Measurements from ENCODE around the gene PCCA. TPM values are rescaled to one million over a fixed set of nuclear protein-coding genes. Genes with fewer than 3 reads are reported as not detected.

Gene PCCA, protein sequence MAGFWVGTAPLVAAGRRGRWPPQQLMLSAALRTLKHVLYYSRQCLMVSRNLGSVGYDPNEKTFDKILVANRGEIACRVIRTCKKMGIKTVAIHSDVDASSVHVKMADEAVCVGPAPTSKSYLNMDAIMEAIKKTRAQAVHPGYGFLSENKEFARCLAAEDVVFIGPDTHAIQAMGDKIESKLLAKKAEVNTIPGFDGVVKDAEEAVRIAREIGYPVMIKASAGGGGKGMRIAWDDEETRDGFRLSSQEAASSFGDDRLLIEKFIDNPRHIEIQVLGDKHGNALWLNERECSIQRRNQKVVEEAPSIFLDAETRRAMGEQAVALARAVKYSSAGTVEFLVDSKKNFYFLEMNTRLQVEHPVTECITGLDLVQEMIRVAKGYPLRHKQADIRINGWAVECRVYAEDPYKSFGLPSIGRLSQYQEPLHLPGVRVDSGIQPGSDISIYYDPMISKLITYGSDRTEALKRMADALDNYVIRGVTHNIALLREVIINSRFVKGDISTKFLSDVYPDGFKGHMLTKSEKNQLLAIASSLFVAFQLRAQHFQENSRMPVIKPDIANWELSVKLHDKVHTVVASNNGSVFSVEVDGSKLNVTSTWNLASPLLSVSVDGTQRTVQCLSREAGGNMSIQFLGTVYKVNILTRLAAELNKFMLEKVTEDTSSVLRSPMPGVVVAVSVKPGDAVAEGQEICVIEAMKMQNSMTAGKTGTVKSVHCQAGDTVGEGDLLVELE
- polyA plus RNA-seq (2011; rRNA removed) (15.0 and 22.6 TPM in 2 replicates), polyA minus RNA-seq (2011; rRNA and poly(A)+ RNA removed) (20.9 and 44.4 TPM in 2 replicates)

DNA sequence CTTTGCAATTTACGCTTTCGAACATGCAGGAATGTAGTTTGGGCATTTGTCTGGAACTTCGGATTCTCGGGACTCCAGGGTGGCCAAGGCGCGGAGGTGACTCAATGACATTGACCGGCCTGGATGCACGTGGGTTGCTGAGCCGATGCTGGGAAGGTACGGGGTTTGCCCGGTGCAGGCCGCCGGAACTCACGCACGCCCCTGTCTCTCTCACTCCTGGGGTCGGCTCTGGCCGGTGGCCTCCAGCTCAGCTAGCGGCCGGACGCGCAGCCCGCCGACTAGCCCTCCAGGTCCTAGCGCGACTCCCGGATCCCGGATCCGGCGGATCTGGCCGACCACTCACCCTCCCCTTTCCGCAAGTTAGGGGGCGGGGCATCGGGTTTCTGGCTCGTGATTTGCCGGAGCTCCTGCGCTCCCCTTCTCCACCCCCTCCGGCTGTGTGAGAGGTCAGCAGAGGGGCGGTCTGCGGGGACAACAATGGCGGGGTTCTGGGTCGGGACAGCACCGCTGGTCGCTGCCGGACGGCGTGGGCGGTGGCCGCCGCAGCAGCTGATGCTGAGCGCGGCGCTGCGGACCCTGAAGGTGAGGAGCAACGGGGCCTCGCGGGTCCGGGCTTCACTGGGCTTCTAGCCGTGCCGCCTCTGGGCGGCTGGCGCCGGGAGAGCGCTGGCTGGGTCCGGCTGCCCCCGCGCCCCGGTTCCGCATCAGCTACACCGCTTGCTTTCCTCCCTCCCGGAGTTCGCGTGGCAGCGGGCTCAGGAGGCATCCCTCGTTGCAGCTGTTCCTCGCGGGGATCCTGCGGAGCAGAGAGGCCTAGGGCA is at the start of gene PCCA:
Gene PCCA, plus strand, starts transcription at position 450 of the 821 bp plus-strand sequence. Its CDS starts 28 bp downstream, at position 478.
- no peaks in the 10 kb centered on the region for H3K9me3 ChIP-seq (ENCODE audit: control insufficient read depth, insufficient read depth, low read length)
- H3K27ac ChIP-seq (ENCODE audit: low read depth, low read length), result peak within 1 kb of the TSS; percentile 65

DNA sequence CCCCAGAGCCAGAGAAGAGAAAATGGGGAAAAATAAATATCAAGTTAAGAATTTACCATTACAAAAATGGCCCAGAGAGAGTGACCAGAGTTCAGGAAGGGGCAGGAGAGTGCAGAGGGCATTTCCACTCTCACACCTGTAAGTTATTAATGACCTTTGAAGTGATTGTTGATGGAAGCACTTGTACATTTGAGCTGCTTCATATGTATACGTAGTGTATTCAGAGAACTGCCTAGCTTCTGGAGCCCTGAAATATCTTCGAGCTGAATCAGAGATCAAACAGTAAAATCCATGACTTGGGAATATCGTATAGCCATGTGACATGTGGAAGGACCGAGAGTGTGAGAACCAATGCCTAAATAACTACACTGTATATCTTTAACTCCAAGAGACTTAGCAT is 49.2 kb upstream of the PCCA start:
- TF ChIP-seq, protein P1, sequence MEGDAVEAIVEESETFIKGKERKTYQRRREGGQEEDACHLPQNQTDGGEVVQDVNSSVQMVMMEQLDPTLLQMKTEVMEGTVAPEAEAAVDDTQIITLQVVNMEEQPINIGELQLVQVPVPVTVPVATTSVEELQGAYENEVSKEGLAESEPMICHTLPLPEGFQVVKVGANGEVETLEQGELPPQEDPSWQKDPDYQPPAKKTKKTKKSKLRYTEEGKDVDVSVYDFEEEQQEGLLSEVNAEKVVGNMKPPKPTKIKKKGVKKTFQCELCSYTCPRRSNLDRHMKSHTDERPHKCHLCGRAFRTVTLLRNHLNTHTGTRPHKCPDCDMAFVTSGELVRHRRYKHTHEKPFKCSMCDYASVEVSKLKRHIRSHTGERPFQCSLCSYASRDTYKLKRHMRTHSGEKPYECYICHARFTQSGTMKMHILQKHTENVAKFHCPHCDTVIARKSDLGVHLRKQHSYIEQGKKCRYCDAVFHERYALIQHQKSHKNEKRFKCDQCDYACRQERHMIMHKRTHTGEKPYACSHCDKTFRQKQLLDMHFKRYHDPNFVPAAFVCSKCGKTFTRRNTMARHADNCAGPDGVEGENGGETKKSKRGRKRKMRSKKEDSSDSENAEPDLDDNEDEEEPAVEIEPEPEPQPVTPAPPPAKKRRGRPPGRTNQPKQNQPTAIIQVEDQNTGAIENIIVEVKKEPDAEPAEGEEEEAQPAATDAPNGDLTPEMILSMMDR (IDR thresholded peaks at IDR 0.05; ENCODE audit: low read depth, low read length), result no peak
- no peak overlapping the region for H3K27ac ChIP-seq (ENCODE audit: low read depth, low read length)
- H3K4me3 ChIP-seq (ENCODE audit: low read depth, low read length), result no peak overlapping the region
- H3K27me3 ChIP-seq (ENCODE audit: control insufficient read depth, insufficient read depth, low read length), result peaks cover 3% of the 10 kb centered on the region
- no peak for DNase-seq (ENCODE audit: low read depth, low spot score)
- ChIA-PET POLR2A (no interaction called here), CTCF (no interaction called here)
- no peaks in the 10 kb centered on the region for H3K9me3 ChIP-seq (ENCODE audit: control insufficient read depth, insufficient read depth, low read length)

More for the DNA sequence above, at the start of gene PCCA:
- no peaks in the 10 kb centered on the region for H3K27me3 ChIP-seq (ENCODE audit: control insufficient read depth, insufficient read depth, low read length)
- peak; percentile 75 for DNase-seq (ENCODE audit: low read depth, low spot score)
- H3K4me3 ChIP-seq (ENCODE audit: low read depth, low read length), result peak within 1 kb of the TSS; percentile 88
- CTCF ChIA-PET, result interaction anchor here (0.7 to 1.9 kb wide), 4 partner anchors 10 to 147 kb away, joined by 3 to 7 read pairs (median 4); no protein-coding TSS in a partner anchor
- TF ChIP-seq, protein P1 (IDR thresholded peaks at IDR 0.05; ENCODE audit: low read depth, low read length), result 0 out of 2 replicates have a peak, but pooled peaks have one; percentile 2
- POLR2A ChIA-PET, result interaction anchor here (0.5 to 1.3 kb wide), 6 partner anchors 9 to 305 kb away, joined by 3 to 14 read pairs (median 3); no protein-coding TSS in a partner anchor

DNA sequence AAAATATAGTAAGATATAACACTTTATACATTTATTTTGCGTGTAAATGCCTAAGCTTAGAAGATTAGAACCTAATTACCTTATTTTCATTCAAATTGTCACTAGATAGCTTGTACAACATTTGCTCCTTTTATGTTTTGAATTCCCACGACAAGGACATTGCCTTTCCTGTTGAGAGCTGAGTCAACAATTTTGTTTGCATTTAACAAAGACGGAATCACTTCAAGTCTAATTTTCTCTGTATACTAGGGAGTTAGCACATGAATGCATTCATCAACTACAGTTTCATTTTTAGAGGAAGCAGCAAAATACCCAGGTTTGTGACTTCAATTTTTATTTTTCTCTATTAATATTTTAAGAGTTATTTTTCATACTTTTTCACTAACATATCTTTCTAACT is 48.7 kb upstream of the PCCA start:
- no peak for DNase-seq (ENCODE audit: low read depth, low spot score)
- no peak overlapping the region for H3K4me3 ChIP-seq (ENCODE audit: low read depth, low read length)
- CTCF ChIA-PET, result no interaction called here
- peaks cover 3% of the 10 kb centered on the region for H3K27me3 ChIP-seq (ENCODE audit: control insufficient read depth, insufficient read depth, low read length)
- H3K9me3 ChIP-seq (ENCODE audit: control insufficient read depth, insufficient read depth, low read length), result no peaks in the 10 kb centered on the region
- TF ChIP-seq, protein P1 (IDR thresholded peaks at IDR 0.05; ENCODE audit: low read depth, low read length), result no peak
- POLR2A ChIA-PET, result no interaction called here
- no peak overlapping the region for H3K27ac ChIP-seq (ENCODE audit: low read depth, low read length)

DNA sequence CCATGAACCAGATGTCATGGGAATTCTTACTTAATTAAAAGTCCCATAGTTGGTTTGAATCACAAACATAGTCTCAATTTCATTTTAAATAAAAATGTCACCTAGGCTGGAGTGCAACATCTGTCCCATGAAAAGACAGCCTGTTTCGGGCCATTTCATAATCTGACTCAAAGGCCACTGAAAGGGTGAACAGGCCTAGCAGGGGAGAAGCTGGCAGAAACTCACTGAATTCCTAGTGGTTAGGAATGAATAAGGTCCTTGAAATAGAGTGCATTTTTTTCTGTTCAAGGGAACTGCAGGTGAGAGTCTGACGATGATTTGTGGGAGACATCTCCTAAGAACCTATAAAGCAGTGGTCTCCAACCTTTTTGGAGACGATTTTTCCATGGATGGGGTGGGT is 44.0 kb upstream of the PCCA start:
- no peak for DNase-seq (ENCODE audit: low read depth, low spot score)
- ChIA-PET CTCF (no interaction called here), POLR2A (no interaction called here)
- H3K27me3 ChIP-seq (ENCODE audit: control insufficient read depth, insufficient read depth, low read length), result no peaks in the 10 kb centered on the region
- TF ChIP-seq, protein P1 (IDR thresholded peaks at IDR 0.05; ENCODE audit: low read depth, low read length), result no peak
- H3K4me3 ChIP-seq (ENCODE audit: low read depth, low read length), result no peak overlapping the region
- H3K27ac ChIP-seq (ENCODE audit: low read depth, low read length), result no peak overlapping the region
- no peaks in the 10 kb centered on the region for H3K9me3 ChIP-seq (ENCODE audit: control insufficient read depth, insufficient read depth, low read length)

Data from AG04450 (cell line).